ENCODE data around the gene PKDCC. TPM values are rescaled to one million over a fixed set of nuclear protein-coding genes. Genes with fewer than 3 reads are reported as not detected.

Gene PKDCC
- total RNA-seq, 1 donor from 2014 or later = not detected

GRCh38 chr2:42035241-42035640 is 12.6 kb upstream of the PKDCC start:
- intact Hi-C loops (cut with micrococcal nuclease) = no loop called here
- Mint-ChIP-seq H3K27ac (no peak overlapping the region), H3K4me1 (ENCODE audit: low read depth) (no peaks in the 10 kb centered on the region), H3K4me3 (no peak overlapping the region), H3K9me3 (no peaks in the 10 kb centered on the region), H3K27me3 (ENCODE audit: insufficient read depth) (peaks cover 9% of the 10 kb centered on the region), H3K36me3 (ENCODE audit: low read depth) (no peaks in the 10 kb centered on the region)
- no peak for DNase-seq (ENCODE audit: low spot score)

- no peak overlapping the region for H3K27ac Mint-ChIP-seq
- H3K4me3 Mint-ChIP-seq = no peak overlapping the region
- H3K4me1 Mint-ChIP-seq (ENCODE audit: low read depth) = no peaks in the 10 kb centered on the region
- no peaks in the 10 kb centered on the region for H3K36me3 Mint-ChIP-seq (ENCODE audit: low read depth)
- H3K9me3 Mint-ChIP-seq = no peaks in the 10 kb centered on the region
- DNase-seq (ENCODE audit: low spot score) = no peak
- intact Hi-C loops (cut with micrococcal nuclease) = no loop called here
- peaks cover 9% of the 10 kb centered on the region for H3K27me3 Mint-ChIP-seq (ENCODE audit: insufficient read depth)
Observed at GRCh38 chr2:42036413-42036812, 11.4 kb upstream of the PKDCC start.

- Mint-ChIP-seq H3K9me3 (no peaks in the 10 kb centered on the region), H3K27ac (no peak overlapping the region), H3K4me3 (no peak overlapping the region), H3K4me1 (ENCODE audit: low read depth) (no peaks in the 10 kb centered on the region), H3K27me3 (ENCODE audit: insufficient read depth) (peaks cover 9% of the 10 kb centered on the region), H3K36me3 (ENCODE audit: low read depth) (no peaks in the 10 kb centered on the region)
- intact Hi-C loops (cut with micrococcal nuclease) = no loop called here
- DNase-seq (ENCODE audit: low spot score) = no peak
Observed at GRCh38 chr2:42036940-42037339, 10.9 kb upstream of the PKDCC start.

- DNase-seq (ENCODE audit: low spot score) = no peak
- Mint-ChIP-seq H3K9me3 (no peaks in the 10 kb centered on the region), H3K36me3 (ENCODE audit: low read depth) (no peaks in the 10 kb centered on the region), H3K4me3 (no peak overlapping the region), H3K27ac (no peak overlapping the region), H3K27me3 (ENCODE audit: insufficient read depth) (peaks cover 38% of the 10 kb centered on the region), H3K4me1 (ENCODE audit: low read depth) (no peaks in the 10 kb centered on the region)
- intact Hi-C loops (cut with micrococcal nuclease) = no loop called here
Observed at GRCh38 chr2:42040643-42041278, 7.1 kb upstream of the PKDCC start.

- no peak for DNase-seq (ENCODE audit: low spot score)
- H3K4me1 Mint-ChIP-seq (ENCODE audit: low read depth) = no peaks in the 10 kb centered on the region
- H3K4me3 Mint-ChIP-seq = no peak overlapping the region
- peaks cover 43% of the 10 kb centered on the region for H3K27me3 Mint-ChIP-seq (ENCODE audit: insufficient read depth)
- no peaks in the 10 kb centered on the region for H3K9me3 Mint-ChIP-seq
- intact Hi-C loops (cut with micrococcal nuclease) = no loop called here
- H3K36me3 Mint-ChIP-seq (ENCODE audit: low read depth) = no peaks in the 10 kb centered on the region
- H3K27ac Mint-ChIP-seq = no peak overlapping the region
Observed at GRCh38 chr2:42041377-42042127, 6.3 kb upstream of the PKDCC start.

GRCh38 chr2:42042631-42043355 is 5.0 kb upstream of the PKDCC start:
- no peaks in the 10 kb centered on the region for H3K4me1 Mint-ChIP-seq (ENCODE audit: low read depth)
- H3K4me3 Mint-ChIP-seq = no peak overlapping the region
- intact Hi-C loops (cut with micrococcal nuclease) = no loop called here
- no peak overlapping the region for H3K27ac Mint-ChIP-seq
- H3K9me3 Mint-ChIP-seq = no peaks in the 10 kb centered on the region
- no peaks in the 10 kb centered on the region for H3K36me3 Mint-ChIP-seq (ENCODE audit: low read depth)
- DNase-seq (ENCODE audit: low spot score) = no peak
- peaks cover 45% of the 10 kb centered on the region for H3K27me3 Mint-ChIP-seq (ENCODE audit: insufficient read depth)

GRCh38 chr2:42043789-42044394 is 3.9 kb upstream of the PKDCC start:
- intact Hi-C loops (cut with micrococcal nuclease) = no loop called here
- H3K27me3 Mint-ChIP-seq (ENCODE audit: insufficient read depth) = peaks cover 50% of the 10 kb centered on the region
- no peak for DNase-seq (ENCODE audit: low spot score)

GRCh38 chr2:42044939-42045338 is 2.9 kb upstream of the PKDCC start:
- no peaks in the 10 kb centered on the region for H3K4me1 Mint-ChIP-seq (ENCODE audit: low read depth)
- DNase-seq (ENCODE audit: low spot score) = no peak
- H3K27me3 Mint-ChIP-seq (ENCODE audit: insufficient read depth) = peaks cover 56% of the 10 kb centered on the region
- no peak overlapping the region for H3K27ac Mint-ChIP-seq
- H3K36me3 Mint-ChIP-seq (ENCODE audit: low read depth) = no peaks in the 10 kb centered on the region
- no peak overlapping the region for H3K4me3 Mint-ChIP-seq
- no peaks in the 10 kb centered on the region for H3K9me3 Mint-ChIP-seq
- intact Hi-C loops (cut with micrococcal nuclease) = no loop called here

More at GRCh38 chr2:42043789-42044394, 3.9 kb upstream of the PKDCC start:
- Mint-ChIP-seq H3K36me3 (ENCODE audit: low read depth) (no peaks in the 10 kb centered on the region), H3K4me1 (ENCODE audit: low read depth) (no peaks in the 10 kb centered on the region), H3K4me3 (no peak overlapping the region), H3K27ac (no peak overlapping the region), H3K9me3 (no peaks in the 10 kb centered on the region)

- Mint-ChIP-seq H3K9me3 (no peaks in the 10 kb centered on the region), H3K36me3 (ENCODE audit: low read depth) (no peaks in the 10 kb centered on the region), H3K4me3 (no peak overlapping the region), H3K4me1 (ENCODE audit: low read depth) (no peaks in the 10 kb centered on the region), H3K27me3 (ENCODE audit: insufficient read depth) (peaks cover 59% of the 10 kb centered on the region), H3K27ac (no peak overlapping the region)
- intact Hi-C loops (cut with micrococcal nuclease) = no loop called here
- DNase-seq (ENCODE audit: low spot score) = no peak
Observed at GRCh38 chr2:42045352-42045751, 2.5 kb upstream of the PKDCC start.

- Mint-ChIP-seq H3K27ac (no peak overlapping the region), H3K4me1 (ENCODE audit: low read depth) (no peaks in the 10 kb centered on the region), H3K27me3 (ENCODE audit: insufficient read depth) (peaks cover 62% of the 10 kb centered on the region), H3K4me3 (peak overlapping the region; percentile 39), H3K9me3 (no peaks in the 10 kb centered on the region), H3K36me3 (ENCODE audit: low read depth) (no peaks in the 10 kb centered on the region)
- DNase-seq (ENCODE audit: low spot score) = no peak
- intact Hi-C loops (cut with micrococcal nuclease) = no loop called here
Observed at GRCh38 chr2:42045848-42046748, 1.7 kb upstream of the PKDCC start.

GRCh38 chr2:42046819-42047487 is 868 bp upstream of the PKDCC start:
- no peak for DNase-seq (ENCODE audit: low spot score)
- Mint-ChIP-seq H3K36me3 (ENCODE audit: low read depth) (no peaks in the 10 kb centered on the region), H3K4me1 (ENCODE audit: low read depth) (no peaks in the 10 kb centered on the region), H3K9me3 (no peaks in the 10 kb centered on the region), H3K27me3 (ENCODE audit: insufficient read depth) (peaks cover 69% of the 10 kb centered on the region), H3K27ac (no peak overlapping the region), H3K4me3 (peak overlapping the region; percentile 67)
- intact Hi-C loops (cut with micrococcal nuclease) = no loop called here
